Keratinocyte (primary cell): Measurements from ENCODE around the gene CFAP58. TPM values are rescaled to one million over a fixed set of nuclear protein-coding genes. Genes with fewer than 3 reads are reported as not detected.

Source experiments
- DNase-seq: peaks from one replicate; pipeline ENCODE4 v3.0.0-alpha.2; 2011; ENCODE audit warnings: low read depth, missing footprints, low spot score
- FAIRE-seq: peaks from 2 replicates; lab custom pipeline; 2011; peaks lifted over from hg19 to GRCh38; lab: Jason Lieb, UNC
- H2AFZ ChIP-seq: 2 replicates; pipeline ENCODE4 v1.6.0; 2012; ENCODE audit warnings: low read length, control low read depth, inconsistent platforms; ENCODE audit not compliant: control insufficient read depth
- H3K27ac ChIP-seq: 2 replicates; pipeline ENCODE4 v1.5.1; 2011; ENCODE audit warnings: low read length; ENCODE audit not compliant: control insufficient read depth, insufficient read depth
- H3K27me3 ChIP-seq: 3 replicates; pipeline ENCODE4 v1.6.0; 2011; ENCODE audit warnings: low read length; ENCODE audit not compliant: control insufficient read depth, insufficient read depth; ENCODE audit errors: extremely low read depth
- H3K36me3 ChIP-seq, 2 experiments: 2 replicates in 1 of 2; 3 replicates in 1 of 2; pipeline ENCODE4 v1.5.1; 2011; ENCODE audit warnings: low read length in 2 of 2, mild to moderate bottlenecking in 1 of 2; ENCODE audit not compliant: control insufficient read depth in 2 of 2, insufficient read depth in 2 of 2; ENCODE audit errors: extremely low read depth in 1 of 2
- H3K4me1 ChIP-seq: 3 replicates; pipeline ENCODE4 v1.5.1; 2011; ENCODE audit warnings: low read length; ENCODE audit not compliant: control insufficient read depth, insufficient read depth; ENCODE audit errors: extremely low read depth
- H3K4me2 ChIP-seq: 3 replicates; pipeline ENCODE4 v1.6.0; 2011; ENCODE audit warnings: low read depth, low read length; ENCODE audit not compliant: control insufficient read depth, insufficient read depth; ENCODE audit errors: extremely low read depth
- H3K4me3 ChIP-seq, 3 experiments: fragments of 200-600 bp in 1 of 3; sonication (generic) in 1 of 3; 2 replicates in 2 of 3; 3 replicates in 1 of 3; pipeline ENCODE4 v1.5.1; 2011 to 2016; ENCODE audit warnings: low read length in 3 of 3, mild to moderate bottlenecking in 3 of 3, control low read depth in 2 of 3, inconsistent platforms in 1 of 3, low read depth in 1 of 3, mixed read lengths in 1 of 3, mixed run types in 1 of 3, moderate library complexity in 1 of 3; ENCODE audit not compliant: control insufficient read depth in 2 of 3, insufficient read depth in 2 of 3; ENCODE audit errors: extremely low read depth in 1 of 3
- H3K79me2 ChIP-seq: 2 replicates; pipeline ENCODE4 v1.6.0; 2012; ENCODE audit warnings: low read length; ENCODE audit not compliant: control insufficient read depth, insufficient read depth
- H3K9ac ChIP-seq: 3 replicates; pipeline ENCODE4 v1.6.0; 2011; ENCODE audit warnings: low read length; ENCODE audit not compliant: control insufficient read depth, insufficient read depth; ENCODE audit errors: extremely low read depth
- H3K9me1 ChIP-seq: 3 replicates; pipeline ENCODE4 v1.6.0; 2011; ENCODE audit warnings: low read length; ENCODE audit not compliant: control insufficient read depth, insufficient read depth; ENCODE audit errors: extremely low read depth
- H3K9me3 ChIP-seq: 2 replicates; pipeline ENCODE4 v1.5.1; 2012; ENCODE audit warnings: low read depth, low read length; ENCODE audit not compliant: control insufficient read depth
- H4K20me1 ChIP-seq: 3 replicates; pipeline ENCODE4 v1.6.0; 2011; ENCODE audit warnings: low read length; ENCODE audit not compliant: control insufficient read depth, insufficient read depth; ENCODE audit errors: extremely low read depth
- EZH2 ChIP-seq: IDR thresholded peaks from one replicate; pipeline ENCODE4 v1.6.1; 2012; ENCODE audit warnings: inconsistent platforms, mild to moderate bottlenecking, low read length, moderate library complexity
- dilution Hi-C: fragments of 300-500 bp; cut with MboI; formaldehyde crosslinking; loops from one replicate; pipeline ENCODE4 v1.7.0; 2020; ENCODE audit warnings: low sequenced_read_pairs; ENCODE audit not compliant: extremely low pct_ligation_motif_present
- polyA plus RNA-seq, 5 experiments: library from polyadenylated mRNA; depleted of rRNA in 3 of 5; stranded (reverse) in 3 of 5; stranded (forward) in 1 of 5; unstranded in 1 of 5; fragments of >200 nt; gene quantifications; 1 replicate in 1 of 5; 2 replicates in 3 of 5; 3 replicates in 1 of 5; pipeline versions ENCODE4 v1.2.1 to v1.2.3, GENCODE V29; 2011 to 2012; ENCODE audit warnings: missing spikeins in 2 of 5, low read depth in 1 of 5, low replicate concordance in 1 of 5
- TF ChIP-seq, protein P1 (sequence below), 3 experiments: IDR thresholded peaks in 1 of 3; conservative IDR thresholded peaks in 1 of 3; optimal IDR thresholded peaks in 1 of 3; 2 replicates in 2 of 3; 3 replicates in 1 of 3; pipeline versions ENCODE3 to v1.5.1; 2011; ENCODE audit warnings: low read length in 3 of 3, mild to moderate bottlenecking in 3 of 3, moderate library complexity in 2 of 3, control low read depth in 1 of 3, inconsistent platforms in 1 of 3; ENCODE audit not compliant: insufficient read depth in 2 of 3; ENCODE audit errors: extremely low read depth in 1 of 3

Gene CFAP58
- polyA plus RNA-seq, 1 donor (not counting 4 experiments of a cell fraction or from before 2014, with no cell fraction given): 2.3 TPM

GRCh38 chr10:104330168-104331110 lies 23.2 kb upstream of the CFAP58 start:
- Histone ChIP-seq H3K79me2 (peaks cover 70% of the 10 kb centered on the region), H3K4me2 (peak overlapping the region; percentile 89), H2AFZ (no peak overlapping the region), H3K27me3 (no peaks in the 10 kb centered on the region), H3K27ac (peak overlapping the region; percentile 99), H3K9ac (peak overlapping the region; percentile 93), H3K36me3 (peaks cover 1 to 19% of the 10 kb centered on the region in 2 experiments), H4K20me1 (no peaks in the 10 kb centered on the region), H3K9me3 (no peaks in the 10 kb centered on the region), H3K4me3 (peak overlapping the region in 2 of 3 experiments; percentile 26 to 59), H3K4me1 (peaks cover 68% of the 10 kb centered on the region), H3K9me1 (peaks cover 7% of the 10 kb centered on the region)
- dilution Hi-C loops: no loop called here
- TF ChIP-seq EZH2: no peak
- TF ChIP-seq, protein P1, sequence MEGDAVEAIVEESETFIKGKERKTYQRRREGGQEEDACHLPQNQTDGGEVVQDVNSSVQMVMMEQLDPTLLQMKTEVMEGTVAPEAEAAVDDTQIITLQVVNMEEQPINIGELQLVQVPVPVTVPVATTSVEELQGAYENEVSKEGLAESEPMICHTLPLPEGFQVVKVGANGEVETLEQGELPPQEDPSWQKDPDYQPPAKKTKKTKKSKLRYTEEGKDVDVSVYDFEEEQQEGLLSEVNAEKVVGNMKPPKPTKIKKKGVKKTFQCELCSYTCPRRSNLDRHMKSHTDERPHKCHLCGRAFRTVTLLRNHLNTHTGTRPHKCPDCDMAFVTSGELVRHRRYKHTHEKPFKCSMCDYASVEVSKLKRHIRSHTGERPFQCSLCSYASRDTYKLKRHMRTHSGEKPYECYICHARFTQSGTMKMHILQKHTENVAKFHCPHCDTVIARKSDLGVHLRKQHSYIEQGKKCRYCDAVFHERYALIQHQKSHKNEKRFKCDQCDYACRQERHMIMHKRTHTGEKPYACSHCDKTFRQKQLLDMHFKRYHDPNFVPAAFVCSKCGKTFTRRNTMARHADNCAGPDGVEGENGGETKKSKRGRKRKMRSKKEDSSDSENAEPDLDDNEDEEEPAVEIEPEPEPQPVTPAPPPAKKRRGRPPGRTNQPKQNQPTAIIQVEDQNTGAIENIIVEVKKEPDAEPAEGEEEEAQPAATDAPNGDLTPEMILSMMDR (optimal IDR thresholded peaks at IDR 0.05 in 1 of 3, IDR thresholded peaks at IDR 0.05 in 1 of 3, conservative IDR thresholded peaks at IDR 0.05 in 1 of 3; ENCODE audit: extremely low read depth in 1 of 3, insufficient read depth in 2 of 3, low read length in 3 of 3): no peak
- FAIRE-seq: peak; percentile 52
- no peak for DNase-seq

GRCh38 chr10:104331208-104331838 lies 22.3 kb upstream of the CFAP58 start:
- H3K4me3 ChIP-seq: no peak overlapping the region
- peaks cover 0 to 16% of the 10 kb centered on the region in 2 experiments for H3K36me3 ChIP-seq
- peaks cover 76% of the 10 kb centered on the region for H3K4me1 ChIP-seq
- no peak for DNase-seq
- H4K20me1 ChIP-seq: no peaks in the 10 kb centered on the region
- peaks cover 70% of the 10 kb centered on the region for H3K79me2 ChIP-seq
- no peaks in the 10 kb centered on the region for H3K9me3 ChIP-seq
- peak overlapping the region; percentile 99 for H3K27ac ChIP-seq
- H3K9ac ChIP-seq: peak overlapping the region; percentile 93
- peaks cover 7% of the 10 kb centered on the region for H3K9me1 ChIP-seq
- peak overlapping the region; percentile 89 for H3K4me2 ChIP-seq
- no peak overlapping the region for H2AFZ ChIP-seq
- TF ChIP-seq, protein P1 (optimal IDR thresholded peaks at IDR 0.05 in 1 of 3, IDR thresholded peaks at IDR 0.05 in 1 of 3, conservative IDR thresholded peaks at IDR 0.05 in 1 of 3; ENCODE audit: extremely low read depth in 1 of 3, insufficient read depth in 2 of 3, low read length in 3 of 3): no peak
- TF ChIP-seq EZH2: no peak
- peak; percentile 52 for FAIRE-seq
- no peaks in the 10 kb centered on the region for H3K27me3 ChIP-seq
- dilution Hi-C loops: no loop called here
